Measurements from ENCODE around the gene CERCAM. TPM values are rescaled to one million over a fixed set of nuclear protein-coding genes. Genes with fewer than 3 reads are reported as not detected.

Gene CERCAM
- total and polyA plus RNA-seq, 7 experiments from 2014 or later = 0.15 to 2.2 (median 0.72) TPM

- ATAC-seq (no peak), DNase-seq (no peak)
- no peaks in the 10 kb centered on the region for H3K36me3 ChIP-seq (ENCODE audit: control insufficient read depth in 2 of 3, insufficient read depth in 3 of 3, low read length in 3 of 3)
- no peak overlapping the region for H3K27ac ChIP-seq (ENCODE audit: low read depth, low read length)
- H3K4me3 Mint-ChIP-seq = no peak overlapping the region
- no peak overlapping the region for H3K27ac Mint-ChIP-seq
- H3K4me1 ChIP-seq (ENCODE audit: control insufficient read depth in 2 of 2, insufficient read depth in 2 of 2, low read length in 2 of 2) = peaks cover 8 to 9% of the 10 kb centered on the region in 2 donors
- H3K36me3 Mint-ChIP-seq = no peaks in the 10 kb centered on the region
- no peak overlapping the region for H3K4me3 ChIP-seq (ENCODE audit: low read length)
- CTCF ChIA-PET = no interaction called here
- intact Hi-C loops (cut with micrococcal nuclease) = no loop called here
- H3K4me1 Mint-ChIP-seq = peaks cover 5 to 13% (median 11%) of the 10 kb centered on the region in 7 donors
- no peaks in the 10 kb centered on the region for H3K9me3 ChIP-seq (ENCODE audit: control insufficient read depth in 2 of 3, low read length in 3 of 3)
- POLR2A ChIA-PET = no interaction called here
- peaks cover 5 to 7% of the 10 kb centered on the region in 2 donors for H3K27me3 ChIP-seq (ENCODE audit: control insufficient read depth in 2 of 2, insufficient read depth in 2 of 2, low read length in 2 of 2)
- H3K27me3 Mint-ChIP-seq = peaks cover 36 to 62% (median 50%) of the 10 kb centered on the region in 5 donors
- peaks cover 0 to 7% (median 0%) of the 10 kb centered on the region in 11 donors for H3K9me3 Mint-ChIP-seq
Measured at GRCh38 chr9:128416014-128416413, 4.6 kb upstream of the CERCAM start.

DNA sequence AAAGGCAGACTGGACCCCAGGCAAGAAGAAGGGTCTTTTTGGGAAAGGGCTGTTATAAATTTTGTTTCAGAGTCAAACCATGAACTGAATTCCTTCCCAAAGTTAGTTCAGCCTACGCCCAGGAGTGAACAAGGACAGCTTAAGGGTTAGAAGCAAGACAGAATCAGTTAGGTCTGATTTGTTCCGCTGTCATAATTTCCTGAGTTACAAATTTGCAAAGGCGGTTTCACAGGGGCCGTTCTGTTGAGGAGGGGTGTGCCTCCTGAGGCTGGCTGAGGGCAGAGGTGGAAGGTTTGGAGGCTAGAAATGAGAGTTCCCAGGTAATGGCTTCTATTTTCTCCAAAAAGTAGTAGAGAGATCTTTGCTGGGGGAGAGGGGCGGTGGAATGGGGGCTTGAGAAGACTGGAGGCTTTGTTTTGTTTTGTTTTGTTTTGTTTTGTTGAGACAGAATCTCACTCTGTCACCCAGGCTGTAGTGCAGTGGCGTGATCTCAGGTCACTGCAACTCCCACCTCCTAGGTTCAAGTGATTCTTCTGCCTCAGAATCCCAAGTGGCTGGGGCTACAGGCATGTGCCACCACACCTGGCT, 4.1 kb upstream of the CERCAM start:
- Mint-ChIP-seq H3K4me1 (peaks cover 5 to 13% (median 11%) of the 10 kb centered on the region in 7 donors), H3K36me3 (no peaks in the 10 kb centered on the region), H3K4me3 (no peak overlapping the region), H3K27ac (peak overlapping the region in 1 of 9 donors; percentile 36), H3K27me3 (peaks cover 32 to 57% (median 45%) of the 10 kb centered on the region in 5 donors), H3K9me3 (peaks cover 0 to 5% (median 0%) of the 10 kb centered on the region in 11 donors)
- intact Hi-C loops (cut with micrococcal nuclease) = no loop called here
- Histone ChIP-seq H3K4me3 (ENCODE audit: low read length) (no peak overlapping the region), H3K27me3 (ENCODE audit: control insufficient read depth in 2 of 2, insufficient read depth in 2 of 2, low read length in 2 of 2) (peaks cover 5 to 7% of the 10 kb centered on the region in 2 donors), H3K27ac (ENCODE audit: low read depth, low read length) (no peak overlapping the region), H3K36me3 (ENCODE audit: control insufficient read depth in 2 of 3, insufficient read depth in 3 of 3, low read length in 3 of 3) (no peaks in the 10 kb centered on the region), H3K4me1 (ENCODE audit: control insufficient read depth in 2 of 2, insufficient read depth in 2 of 2, low read length in 2 of 2) (peaks cover 8 to 9% of the 10 kb centered on the region in 2 donors), H3K9me3 (ENCODE audit: control insufficient read depth in 2 of 3, low read length in 3 of 3) (no peaks in the 10 kb centered on the region)
- no peak for ATAC-seq
- DNase-seq = no peak
- CTCF ChIA-PET = no interaction called here
- POLR2A ChIA-PET = no interaction called here

- H3K9me3 ChIP-seq (ENCODE audit: control insufficient read depth in 2 of 3, low read length in 3 of 3) = no peaks in the 10 kb centered on the region
- CTCF ChIA-PET = interaction anchor here (0.5 to 4.3 kb wide), 7 partner anchors 12 to 261 kb away, joined by 3 to 23 read pairs (median 4); no protein-coding TSS in a partner anchor
- Mint-ChIP-seq H3K27ac (no peak overlapping the region), H3K9me3 (peaks cover 0 to 5% (median 0%) of the 10 kb centered on the region in 11 donors), H3K27me3 (peaks cover 24 to 62% (median 33%) of the 10 kb centered on the region in 5 donors), H3K36me3 (no peaks in the 10 kb centered on the region), H3K4me3 (peak overlapping the region; percentile 70 to 88 (median 81)), H3K4me1 (peaks cover 5 to 13% (median 11%) of the 10 kb centered on the region in 7 donors)
- H3K36me3 ChIP-seq (ENCODE audit: control insufficient read depth in 2 of 3, insufficient read depth in 3 of 3, low read length in 3 of 3) = no peaks in the 10 kb centered on the region
- H3K27ac ChIP-seq (ENCODE audit: low read depth, low read length) = no peak overlapping the region
- H3K4me3 ChIP-seq (ENCODE audit: low read length) = peak overlapping the region; percentile 58
- peaks cover 5 to 7% of the 10 kb centered on the region in 2 donors for H3K27me3 ChIP-seq (ENCODE audit: control insufficient read depth in 2 of 2, insufficient read depth in 2 of 2, low read length in 2 of 2)
- POLR2A ChIA-PET = interaction anchor here (0.8 to 1.0 kb wide), 2 partner anchors 36 to 134 kb away, joined by 3 read pairs; partner anchors contain the start of gene ODF2
- ATAC-seq (no peak), DNase-seq (peak in 1 of 9 donors; percentile 10)
- intact Hi-C loops (cut with micrococcal nuclease) = no loop called here
- H3K4me1 ChIP-seq (ENCODE audit: control insufficient read depth in 2 of 2, insufficient read depth in 2 of 2, low read length in 2 of 2) = peaks cover 8 to 9% of the 10 kb centered on the region in 2 donors
Measured at GRCh38 chr9:128419061-128419925, 1.4 kb upstream of the CERCAM start.

DNA sequence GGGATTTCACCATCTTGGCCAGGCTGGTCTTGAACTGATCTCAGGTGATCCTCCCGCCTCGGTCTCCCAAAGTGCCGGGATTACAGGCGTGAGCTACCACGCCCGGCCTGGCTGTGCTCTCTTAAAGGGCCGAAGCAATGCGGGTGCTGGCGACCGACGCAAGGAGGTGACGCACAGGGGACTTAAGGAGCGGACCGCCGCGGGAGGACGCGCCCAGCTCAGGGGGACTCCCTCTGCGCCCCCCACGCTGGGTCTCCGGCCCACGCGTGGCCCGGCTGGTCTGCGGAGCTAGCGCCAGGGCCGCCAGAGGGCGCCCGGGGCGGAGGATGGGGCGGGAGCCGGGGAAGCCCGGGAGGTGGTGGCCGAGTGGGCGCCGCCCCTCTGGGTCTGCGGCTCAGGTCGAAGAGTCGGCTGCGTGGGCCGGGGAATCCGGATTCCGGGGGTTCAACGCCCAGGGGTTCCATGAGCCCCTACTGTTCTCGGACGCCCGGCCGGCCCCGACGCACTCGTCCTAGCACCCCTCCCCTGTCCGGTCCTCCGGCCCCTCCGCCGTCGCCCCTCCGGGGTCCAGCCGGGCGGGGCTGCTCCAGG, 502 bp upstream of the CERCAM start:
- Histone ChIP-seq H3K27me3 (ENCODE audit: control insufficient read depth in 2 of 2, insufficient read depth in 2 of 2, low read length in 2 of 2) (peaks cover 5 to 7% of the 10 kb centered on the region in 2 donors), H3K4me1 (ENCODE audit: control insufficient read depth in 2 of 2, insufficient read depth in 2 of 2, low read length in 2 of 2) (peaks cover 8 to 9% of the 10 kb centered on the region in 2 donors), H3K9me3 (ENCODE audit: control insufficient read depth in 2 of 3, low read length in 3 of 3) (no peaks in the 10 kb centered on the region), H3K4me3 (ENCODE audit: low read length) (peak overlapping the region; percentile 58), H3K27ac (ENCODE audit: low read depth, low read length) (no peak overlapping the region), H3K36me3 (ENCODE audit: control insufficient read depth in 2 of 3, insufficient read depth in 3 of 3, low read length in 3 of 3) (no peaks in the 10 kb centered on the region)
- Mint-ChIP-seq H3K9me3 (peaks cover 0 to 3% (median 0%) of the 10 kb centered on the region in 11 donors), H3K4me3 (peak overlapping the region; percentile 70 to 88 (median 81)), H3K4me1 (peaks cover 5 to 13% (median 11%) of the 10 kb centered on the region in 7 donors), H3K36me3 (no peaks in the 10 kb centered on the region), H3K27me3 (peaks cover 16 to 55% (median 25%) of the 10 kb centered on the region in 5 donors), H3K27ac (no peak overlapping the region)
- intact Hi-C loops (cut with micrococcal nuclease) = loop anchor here (1.0 to 2.0 kb wide), 4 partner anchors 36 to 58 kb away; partner anchors contain the start of genes URM1 (in 2 of the 2) and ODF2 (in 1 of the 2)
- CTCF ChIA-PET = interaction anchor here (0.5 to 4.3 kb wide), 6 partner anchors 12 to 225 kb away, joined by 3 to 23 read pairs (median 4); no protein-coding TSS in a partner anchor
- ATAC-seq (peak; percentile 92), DNase-seq (peak in 8 of 9 donors; percentile 33 to 85 (median 44))
- POLR2A ChIA-PET = interaction anchor here (0.8 to 1.0 kb wide), 2 partner anchors 36 to 133 kb away, joined by 3 read pairs; partner anchors contain the start of gene ODF2

- POLR2A ChIA-PET = no interaction called here
- H3K4me1 ChIP-seq (ENCODE audit: control insufficient read depth in 2 of 2, insufficient read depth in 2 of 2, low read length in 2 of 2) = peaks cover 8 to 9% of the 10 kb centered on the region in 2 donors
- ATAC-seq = no peak
- peaks cover 0 to 2% (median 0%) of the 10 kb centered on the region in 11 donors for H3K9me3 Mint-ChIP-seq
- no peak overlapping the region for H3K27ac Mint-ChIP-seq
- no peaks in the 10 kb centered on the region for H3K36me3 Mint-ChIP-seq
- peaks cover 5 to 13% (median 11%) of the 10 kb centered on the region in 7 donors for H3K4me1 Mint-ChIP-seq
- peak in 1 of 9 donors; percentile 7 for DNase-seq
- no peak overlapping the region for H3K27ac ChIP-seq (ENCODE audit: low read depth, low read length)
- peaks cover 2 to 43% (median 12%) of the 10 kb centered on the region in 5 donors for H3K27me3 Mint-ChIP-seq
- H3K27me3 ChIP-seq (ENCODE audit: control insufficient read depth in 2 of 2, insufficient read depth in 2 of 2, low read length in 2 of 2) = peaks cover 5 to 7% of the 10 kb centered on the region in 2 donors
- no peaks in the 10 kb centered on the region for H3K9me3 ChIP-seq (ENCODE audit: control insufficient read depth in 2 of 3, low read length in 3 of 3)
- no peaks in the 10 kb centered on the region for H3K36me3 ChIP-seq (ENCODE audit: control insufficient read depth in 2 of 3, insufficient read depth in 3 of 3, low read length in 3 of 3)
- H3K4me3 Mint-ChIP-seq = peak overlapping the region in 8 of 10 donors; percentile 34 to 81 (median 60)
- CTCF ChIA-PET = interaction anchor here (4.3 kb wide), 1 partner anchor 59 kb away, joined by 23 read pairs; no protein-coding TSS in a partner anchor
- intact Hi-C loops (cut with micrococcal nuclease) = loop anchor here in 1 of 2 donors (2.0 kb wide), 1 partner anchor 51 kb away; the partner anchor contains the start of gene URM1
- no peak overlapping the region for H3K4me3 ChIP-seq (ENCODE audit: low read length)
Measured at GRCh38 chr9:128421482-128421996, 882 bp downstream of the CERCAM start.

Measured in naive thymus-derived CD4-positive, alpha-beta T cell (primary cell).